Esophagus muscularis mucosa (tissue), 4 donors: ENCODE data around the gene PRDM16. TPM values are rescaled to one million over a fixed set of nuclear protein-coding genes. Genes with fewer than 3 reads are reported as not detected.

ENCODE experiments used
- DNase-seq: peaks from one replicate; pipeline ENCODE4 v3.0.0-alpha.2; 2017; ENCODE audit errors: extremely low spot score
- H3K27ac ChIP-seq, 4 donors: fragments of 200-600 bp; sonication (generic); replicated peaks in 1 of 4; 1 replicate in 3 of 4; 2 replicates in 1 of 4; pipeline ENCODE4 v1.5.1; 2016 to 2019; ENCODE audit warnings: mild to moderate bottlenecking in 1 of 4
- H3K27me3 ChIP-seq, 4 donors: fragments of 200-600 bp; sonication (generic); one replicate each; pipeline versions ENCODE4 v1.5.1 to v1.6.0; 2016 to 2019
- H3K36me3 ChIP-seq, 4 donors: fragments of 200-600 bp; sonication (generic); one replicate each; pipeline ENCODE4 v1.5.1; 2016 to 2019
- H3K4me1 ChIP-seq, 4 donors: fragments of 200-600 bp; sonication (generic); one replicate each; pipeline ENCODE4 v1.5.1; 2016 to 2019
- H3K4me3 ChIP-seq, 4 donors: fragments of 200-600 bp; sonication (generic); 1 replicate in 2 of 4; 2 replicates in 2 of 4; pipeline ENCODE4 v1.5.1; 2016 to 2019; ENCODE audit warnings: mild to moderate bottlenecking in 4 of 4, moderate library complexity in 1 of 4
- H3K9me3 ChIP-seq, 4 donors: fragments of 200-600 bp; sonication (generic); 1 replicate in 3 of 4; 2 replicates in 1 of 4; pipeline ENCODE4 v1.5.1; 2016 to 2019
- EP300 ChIP-seq: sonication (generic); formaldehyde crosslinking; IDR thresholded peaks from one replicate; pipeline ENCODE4 v1.6.1; 2017; ENCODE audit warnings: antibody characterized with exemption
- POLR2A ChIP-seq: fragments of 450-650 bp; IDR thresholded peaks from one replicate; pipeline ENCODE4 v1.6.1; 2017; ENCODE audit warnings: antibody characterized with exemption, moderate library complexity, mild to moderate bottlenecking, low read depth
- POLR2AphosphoS5 ChIP-seq, 2 donors: sonication (generic); formaldehyde crosslinking; IDR thresholded peaks; one replicate each; pipeline ENCODE4 v1.6.1; 2017; ENCODE audit warnings: antibody characterized with exemption in 2 of 2
- WGBS: methylation state at CpG from one replicate; pipeline ENCODE4 v1.1.5; 2018; 5-methylcytosine and 5-hydroxymethylcytosine counted together
- intact Hi-C: fragments of 100-400 bp; cut with DNase I; formaldehyde crosslinking; loops from one replicate; pipeline ENCODE4 v1.15.1; 2023
- total RNA-seq, 4 donors: library from RNA; depleted of rRNA; stranded (reverse); fragments of >200 nt; gene quantifications; one replicate each; pipeline versions ENCODE4 v1.1.0 to v1.2.1, GENCODE V29; 2016
- TF ChIP-seq, protein P1 (sequence below), 3 experiments: fragments of 200-600 bp in 2 of 3; fragments of 450-650 bp in 1 of 3; sonication (generic) in 2 of 3; IDR thresholded peaks; one replicate each; pipeline ENCODE4 v1.5.1; 2017 to 2019; ENCODE audit warnings: antibody characterized with exemption in 3 of 3, mild to moderate bottlenecking in 2 of 3, moderate library complexity in 1 of 3

Gene PRDM16
- total RNA-seq, 4 donors from 2014 or later, result 1.2 to 4.4 (median 2.2) TPM

DNA sequence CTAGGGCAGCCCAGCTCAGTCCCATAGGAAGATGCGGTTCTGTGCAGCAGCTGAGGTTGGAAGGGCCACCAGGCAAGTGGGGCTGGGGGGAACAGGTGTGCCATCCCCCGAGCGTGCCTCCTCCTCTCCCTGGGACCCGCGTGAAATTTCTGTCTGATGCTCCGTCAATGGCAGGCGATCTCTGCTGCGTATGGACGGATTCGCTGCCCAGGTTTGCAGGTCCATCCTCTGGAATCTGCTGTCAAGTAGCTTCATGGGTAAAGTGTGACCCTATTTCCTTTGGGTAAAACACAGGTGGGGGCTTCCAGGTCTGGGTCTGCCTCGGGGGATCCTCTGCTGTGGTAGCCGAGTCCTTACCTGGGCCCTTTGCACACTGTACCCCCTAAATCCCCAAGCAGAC lies 270.9 kb downstream of the PRDM16 start:
- peaks cover 0 to 18% (median 2%) of the 10 kb centered on the region in 4 donors for H3K4me1 ChIP-seq
- no peak for TF ChIP-seq POLR2A
- TF ChIP-seq, protein P1, sequence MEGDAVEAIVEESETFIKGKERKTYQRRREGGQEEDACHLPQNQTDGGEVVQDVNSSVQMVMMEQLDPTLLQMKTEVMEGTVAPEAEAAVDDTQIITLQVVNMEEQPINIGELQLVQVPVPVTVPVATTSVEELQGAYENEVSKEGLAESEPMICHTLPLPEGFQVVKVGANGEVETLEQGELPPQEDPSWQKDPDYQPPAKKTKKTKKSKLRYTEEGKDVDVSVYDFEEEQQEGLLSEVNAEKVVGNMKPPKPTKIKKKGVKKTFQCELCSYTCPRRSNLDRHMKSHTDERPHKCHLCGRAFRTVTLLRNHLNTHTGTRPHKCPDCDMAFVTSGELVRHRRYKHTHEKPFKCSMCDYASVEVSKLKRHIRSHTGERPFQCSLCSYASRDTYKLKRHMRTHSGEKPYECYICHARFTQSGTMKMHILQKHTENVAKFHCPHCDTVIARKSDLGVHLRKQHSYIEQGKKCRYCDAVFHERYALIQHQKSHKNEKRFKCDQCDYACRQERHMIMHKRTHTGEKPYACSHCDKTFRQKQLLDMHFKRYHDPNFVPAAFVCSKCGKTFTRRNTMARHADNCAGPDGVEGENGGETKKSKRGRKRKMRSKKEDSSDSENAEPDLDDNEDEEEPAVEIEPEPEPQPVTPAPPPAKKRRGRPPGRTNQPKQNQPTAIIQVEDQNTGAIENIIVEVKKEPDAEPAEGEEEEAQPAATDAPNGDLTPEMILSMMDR (IDR thresholded peaks at IDR 0.05), result no peak
- no peak for TF ChIP-seq POLR2AphosphoS5 (IDR thresholded peaks at IDR 0.05)
- no peak for TF ChIP-seq EP300
- no peak overlapping the region for H3K4me3 ChIP-seq
- no peaks in the 10 kb centered on the region for H3K36me3 ChIP-seq
- peaks cover 0 to 24% (median 14%) of the 10 kb centered on the region in 4 donors for H3K9me3 ChIP-seq
- H3K27ac ChIP-seq, result no peak overlapping the region
- H3K27me3 ChIP-seq, result peaks cover 0 to 59% (median 0%) of the 10 kb centered on the region in 4 donors
- intact Hi-C loops, result no loop called here
- DNase-seq, result no peak
- WGBS, result 89% methylated on average over 11 of the region's 12 CpGs

DNA sequence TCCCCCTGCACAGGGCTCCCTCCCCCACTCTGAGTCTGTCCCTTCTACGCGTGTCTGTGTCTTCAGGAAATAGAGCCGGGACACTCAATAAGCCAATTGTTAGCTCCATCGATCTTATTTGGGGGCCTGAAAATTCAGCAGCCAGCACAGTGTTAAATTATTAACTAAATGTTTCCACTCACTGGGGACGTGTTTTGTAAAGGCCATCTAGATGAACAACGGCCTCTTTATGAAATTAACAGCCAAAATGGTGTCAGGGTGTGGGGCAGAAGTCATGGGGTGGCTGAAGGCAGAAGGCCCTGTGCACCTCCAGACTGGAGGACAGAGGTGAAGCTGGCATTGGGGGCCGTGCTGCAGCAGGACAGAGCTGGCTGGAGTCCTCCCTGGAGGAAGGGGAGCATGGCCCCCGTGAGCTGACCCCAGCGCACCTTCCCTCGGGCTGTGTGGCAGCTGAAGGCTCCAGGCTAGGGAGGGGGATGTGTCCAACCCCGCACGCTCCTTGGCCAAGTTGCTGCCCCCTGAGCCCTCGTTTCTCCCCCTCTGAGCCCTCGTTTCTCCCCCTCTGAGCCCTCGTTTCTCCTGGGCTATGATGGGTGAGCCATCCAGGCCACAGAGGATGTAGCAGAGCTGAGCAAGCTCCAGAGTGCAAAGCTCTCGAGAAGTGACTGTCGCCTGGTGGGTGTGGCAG lies 271.7 kb downstream of the PRDM16 start:
- H3K9me3 ChIP-seq, result peaks cover 0 to 28% (median 16%) of the 10 kb centered on the region in 4 donors
- H3K27me3 ChIP-seq, result peaks cover 0 to 59% (median 0%) of the 10 kb centered on the region in 4 donors
- no peak for DNase-seq
- H3K27ac ChIP-seq, result no peak overlapping the region
- no peaks in the 10 kb centered on the region for H3K36me3 ChIP-seq
- peaks cover 0 to 14% (median 2%) of the 10 kb centered on the region in 4 donors for H3K4me1 ChIP-seq
- 73% methylated on average over 10 of the region's 17 CpGs for WGBS
- intact Hi-C loops, result no loop called here
- H3K4me3 ChIP-seq, result no peak overlapping the region
- TF ChIP-seq, protein P1 (IDR thresholded peaks at IDR 0.05), result no peak
- no peak for TF ChIP-seq EP300

DNA sequence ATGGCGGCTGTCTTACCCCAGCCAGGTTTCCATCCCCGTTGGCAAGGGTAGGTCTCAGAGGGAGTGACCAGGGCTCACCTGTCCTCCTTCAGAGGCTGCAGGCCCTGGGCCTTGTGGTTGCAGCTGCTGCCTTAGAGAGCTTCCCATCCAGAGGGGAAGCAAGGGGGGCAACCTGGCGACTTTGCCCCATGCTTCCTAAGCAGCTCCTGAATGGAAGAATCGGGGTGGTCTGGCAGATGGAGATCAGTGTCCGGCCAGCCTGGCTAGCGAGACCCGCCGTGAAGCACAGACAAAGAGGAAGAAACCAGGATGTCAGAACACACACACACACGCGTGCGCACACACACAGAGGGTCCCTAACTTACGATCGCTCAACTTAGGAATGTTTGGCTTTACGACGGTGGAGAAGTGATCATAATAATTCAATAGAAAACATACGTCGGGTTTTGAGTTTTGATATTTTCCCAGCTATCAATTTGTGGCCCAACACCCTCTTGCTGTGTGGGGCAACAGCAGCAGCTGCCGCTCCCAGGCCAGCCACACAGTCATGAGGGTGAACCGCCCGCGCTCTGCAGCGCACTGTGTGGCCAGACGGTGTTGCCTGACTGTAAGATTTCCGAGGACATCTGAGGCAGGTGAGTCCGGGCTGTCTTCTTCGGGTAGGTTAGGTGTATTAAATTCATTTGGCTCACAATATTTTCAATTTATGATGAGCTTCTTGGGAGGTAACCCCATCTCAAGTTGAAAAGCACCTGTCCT lies 272.4 kb downstream of the PRDM16 start:
- TF ChIP-seq, protein P1 (IDR thresholded peaks at IDR 0.05), result no peak
- TF ChIP-seq POLR2AphosphoS5 (IDR thresholded peaks at IDR 0.05) (no peak), EP300 (no peak), POLR2A (no peak)
- H3K9me3 ChIP-seq, result peaks cover 0 to 28% (median 16%) of the 10 kb centered on the region in 4 donors
- no peak overlapping the region for H3K4me3 ChIP-seq
- H3K36me3 ChIP-seq, result no peaks in the 10 kb centered on the region
- no peak for DNase-seq
- intact Hi-C loops, result no loop called here
- 93% methylated on average over 23 of the region's 26 CpGs for WGBS
- H3K4me1 ChIP-seq, result peaks cover 0 to 10% (median 3%) of the 10 kb centered on the region in 4 donors
- no peak overlapping the region for H3K27ac ChIP-seq
- peaks cover 0 to 60% (median 0%) of the 10 kb centered on the region in 4 donors for H3K27me3 ChIP-seq

DNA sequence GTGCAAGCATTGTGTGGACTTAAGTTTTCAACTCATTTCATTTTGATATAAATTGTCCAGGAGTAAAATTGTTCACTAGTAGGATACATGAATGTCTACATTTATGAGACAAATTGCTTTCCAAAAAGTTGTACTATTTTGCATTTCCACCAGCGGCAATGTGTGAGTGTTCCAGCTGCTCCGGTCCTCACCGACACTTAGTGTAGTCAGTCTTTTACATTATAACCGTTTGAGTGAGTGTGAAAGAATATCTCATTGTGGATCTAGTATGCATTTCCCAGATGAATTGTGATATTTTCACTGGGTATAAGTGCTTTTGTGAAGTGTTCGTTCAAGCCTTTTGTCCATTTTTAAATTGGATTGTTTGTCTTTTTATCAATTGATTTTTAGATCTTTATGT lies 274.0 kb downstream of the PRDM16 start:
- H3K27ac ChIP-seq, result no peak overlapping the region
- no peak overlapping the region for H3K4me3 ChIP-seq
- peaks cover 0 to 25% (median 13%) of the 10 kb centered on the region in 4 donors for H3K4me1 ChIP-seq
- H3K36me3 ChIP-seq, result no peaks in the 10 kb centered on the region
- H3K9me3 ChIP-seq, result peaks cover 0 to 28% (median 16%) of the 10 kb centered on the region in 4 donors
- DNase-seq, result no peak
- intact Hi-C loops, result no loop called here
- 89% methylated on average over 5 of the region's 5 CpGs for WGBS
- peaks cover 0 to 74% (median 0%) of the 10 kb centered on the region in 4 donors for H3K27me3 ChIP-seq
- no peak for TF ChIP-seq POLR2AphosphoS5 (IDR thresholded peaks at IDR 0.05)
- TF ChIP-seq POLR2A, result no peak
- TF ChIP-seq, protein P1 (IDR thresholded peaks at IDR 0.05), result no peak
- no peak for TF ChIP-seq EP300
